Duodenal mucosa (tissue), 2 donors: ENCODE results near the gene CSPG4.
"Not testable (repeated sequence)": the region's sequence is repeated elsewhere in the genome, so short reads cannot be mapped to it uniquely, and the experiment has no call there.

Experiments
- H3K27ac ChIP-seq: one replicate; pipeline ENCODE4 v1.7.0; 2013; ENCODE audit warnings: low read depth, low read length
- H3K27me3 ChIP-seq, 2 donors: one replicate each; pipeline ENCODE4 v1.7.0; 2013; ENCODE audit warnings: low read length in 2 of 2, control low read depth in 1 of 2; ENCODE audit not compliant: insufficient read depth in 2 of 2, control insufficient read depth in 1 of 2
- H3K36me3 ChIP-seq, 2 donors: one replicate each; pipeline ENCODE4 v1.7.0; 2013; ENCODE audit warnings: low read length in 2 of 2, control low read depth in 1 of 2; ENCODE audit not compliant: insufficient read depth in 2 of 2, control insufficient read depth in 1 of 2
- H3K4me1 ChIP-seq, 2 donors: one replicate each; pipeline ENCODE4 v1.7.0; 2013; ENCODE audit warnings: low read length in 2 of 2, control low read depth in 1 of 2; ENCODE audit not compliant: insufficient read depth in 2 of 2, control insufficient read depth in 1 of 2
- H3K4me3 ChIP-seq, 2 donors: one replicate each; pipeline ENCODE4 v1.7.0; 2013; ENCODE audit warnings: low read length in 2 of 2, low read depth in 1 of 2
- H3K9ac ChIP-seq, 2 donors: one replicate each; pipeline ENCODE4 v1.7.0; 2013; ENCODE audit warnings: low read length in 2 of 2, low read depth in 1 of 2
- H3K9me3 ChIP-seq, 2 donors: one replicate each; pipeline ENCODE4 v1.7.0; 2013; ENCODE audit warnings: low read length in 2 of 2, control low read depth in 1 of 2; ENCODE audit not compliant: control insufficient read depth in 1 of 2

The CSPG4 gene

DNA sequence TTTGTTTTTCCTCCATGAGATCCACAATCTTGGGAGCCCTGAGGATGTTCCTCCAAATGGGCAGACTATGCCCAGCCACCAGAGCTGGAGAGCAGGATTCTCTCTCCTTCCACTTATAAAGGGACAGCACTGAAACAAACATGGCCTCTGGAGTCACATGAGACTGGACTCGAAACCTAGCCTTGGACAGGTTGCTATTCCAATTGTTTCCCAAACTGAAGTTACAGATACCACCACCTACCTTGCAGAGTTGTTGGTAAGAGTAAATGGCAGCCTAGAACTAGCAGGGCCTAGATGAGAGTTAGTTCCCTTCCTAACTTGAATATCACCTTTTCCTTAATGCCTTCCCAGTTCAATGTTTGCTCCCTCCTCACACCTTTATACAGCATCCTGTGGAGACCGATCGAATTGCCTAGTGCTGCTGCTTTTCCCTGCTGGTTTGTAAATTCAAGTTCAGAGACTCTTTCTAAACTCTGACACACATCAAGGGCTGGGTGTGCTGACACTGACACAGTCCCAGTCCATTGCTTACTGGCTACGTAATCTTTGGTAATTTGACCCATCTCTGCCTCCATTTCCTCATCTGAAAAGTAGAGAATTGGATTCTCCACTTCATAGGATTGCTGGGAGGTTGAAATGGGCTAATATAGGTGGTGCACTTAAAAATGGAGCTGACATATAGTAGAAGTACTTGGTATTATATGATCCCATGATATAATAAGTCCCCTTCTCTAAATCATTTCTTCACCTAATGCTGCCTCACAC, 75.2 kb downstream of the CSPG4 start:
- Histone ChIP-seq H3K27ac (no peak overlapping the region), H3K36me3 (no peaks in the 10 kb centered on the region), H3K9me3 (no peaks in the 10 kb centered on the region), H3K4me1 (peaks cover 16 to 36% of the 10 kb centered on the region in 2 donors), H3K4me3 (peak overlapping the region in 1 of 2 donors; percentile 99), H3K27me3 (no peaks in the 10 kb centered on the region), H3K9ac (peak overlapping the region in 1 of 2 donors; percentile 93)

DNA sequence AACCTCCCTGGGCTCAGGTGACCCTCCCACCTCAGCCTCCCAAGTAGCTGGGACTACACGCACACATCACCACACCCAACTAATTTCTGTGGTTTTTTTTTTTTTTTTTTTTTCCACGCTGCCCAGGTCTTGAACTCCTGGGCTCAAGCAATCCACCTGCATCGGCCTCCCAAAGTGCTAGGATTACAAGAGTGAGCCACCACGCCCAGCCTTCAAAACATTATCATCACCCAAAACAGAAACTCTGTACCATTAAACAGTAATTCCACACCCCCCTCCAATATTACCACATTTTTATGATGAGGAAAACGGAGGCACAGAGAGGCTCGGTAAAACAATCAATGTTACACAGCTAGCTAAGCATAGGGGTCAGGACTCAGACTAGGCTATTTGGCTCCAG, 76.6 kb downstream of the CSPG4 start:
- H3K4me3 ChIP-seq, result no peak overlapping the region
- H3K9me3 ChIP-seq, result no peaks in the 10 kb centered on the region
- peaks cover 16 to 32% of the 10 kb centered on the region in 2 donors for H3K4me1 ChIP-seq
- H3K36me3 ChIP-seq, result no peaks in the 10 kb centered on the region
- H3K27ac ChIP-seq, result no peak overlapping the region
- H3K27me3 ChIP-seq, result no peaks in the 10 kb centered on the region
- H3K9ac ChIP-seq, result no peak overlapping the region

DNA sequence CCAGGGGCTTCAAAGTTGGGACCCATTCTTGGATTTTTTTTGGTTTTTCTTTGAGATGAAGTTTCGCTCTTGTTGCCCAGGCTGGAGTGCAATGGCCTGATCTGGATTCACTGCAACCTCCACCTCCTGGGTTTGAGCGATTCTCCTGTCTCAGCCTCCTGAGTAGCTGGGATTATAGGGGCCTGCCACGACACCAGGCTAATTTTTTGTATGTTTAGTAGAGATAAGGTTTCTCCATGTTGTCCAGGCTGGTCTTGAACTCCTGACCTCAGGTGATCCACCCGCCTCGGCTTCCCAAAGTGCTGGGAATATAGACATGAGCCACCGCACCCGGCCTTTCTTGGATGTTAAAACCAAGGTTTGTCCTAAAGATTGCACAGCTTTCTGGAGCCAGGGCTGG, 78.7 kb downstream of the CSPG4 start:
- H3K27me3 ChIP-seq, H3K4me3 ChIP-seq, H3K36me3 ChIP-seq, H3K9me3 ChIP-seq, H3K27ac ChIP-seq, H3K9ac ChIP-seq: not testable (repeated sequence)
- peaks cover 16 to 21% of the 10 kb centered on the region in 2 donors for H3K4me1 ChIP-seq

GRCh38 chr15:75631935-75632334, 80.7 kb downstream of the CSPG4 start:
- Histone ChIP-seq H3K27ac (no peak overlapping the region), H3K36me3 (no peaks in the 10 kb centered on the region), H3K9ac (no peak overlapping the region), H3K4me3 (no peak overlapping the region), H3K9me3 (no peaks in the 10 kb centered on the region), H3K27me3 (no peaks in the 10 kb centered on the region), H3K4me1 (peaks cover 0 to under 1% of the 10 kb centered on the region in 2 donors)

DNA sequence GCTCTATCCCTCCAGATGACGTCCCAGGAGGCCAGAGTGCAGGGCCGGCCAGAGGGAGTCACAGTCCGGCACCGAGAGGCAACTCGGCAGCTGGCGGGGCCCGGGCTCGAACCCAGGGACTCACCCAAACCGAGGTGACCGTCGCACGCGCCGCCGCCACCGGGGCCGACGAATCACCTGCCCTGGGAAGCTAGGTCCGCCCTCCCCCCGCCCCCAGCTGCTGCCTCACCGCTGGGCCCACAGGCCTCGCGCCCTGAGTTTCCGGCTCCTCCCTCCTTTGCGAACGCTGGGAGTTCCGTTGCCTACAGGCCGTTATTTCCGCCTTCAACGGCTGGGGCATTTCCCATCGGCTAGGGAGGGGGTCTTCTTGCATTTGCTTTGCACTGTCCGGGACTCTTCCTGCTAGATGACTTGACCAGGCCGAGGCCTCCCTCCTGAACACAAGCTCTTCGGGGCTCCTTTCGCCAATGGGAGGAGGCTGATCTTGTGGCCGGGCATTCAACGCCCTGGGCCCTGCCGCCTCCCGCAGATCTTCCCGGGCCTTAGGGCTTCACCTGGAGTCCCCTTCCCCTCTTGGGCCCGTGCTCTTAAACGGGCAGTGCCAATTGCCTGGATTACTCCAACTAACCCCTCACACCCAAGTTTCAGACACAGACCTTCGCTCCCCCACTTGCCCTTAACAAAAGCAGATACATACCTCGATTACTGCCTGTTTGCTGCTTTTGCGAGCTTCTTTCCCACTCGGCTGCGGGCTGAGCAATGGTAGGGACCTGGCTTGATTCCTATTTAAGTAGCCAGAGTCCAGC, 86.9 kb downstream of the CSPG4 start, which contains the start of gene SNUPN:
SNUPN (minus strand) TSS at position 184 of the 806 bp plus-strand sequence. CDS start 4,674 bp downstream, outside the sequence.
- peak within 1 kb of the TSS; percentile 76 to 93 for H3K9ac ChIP-seq
- H3K4me1 ChIP-seq, result peaks cover 13 to 15% of the 10 kb centered on the region in 2 donors
- H3K27me3 ChIP-seq, result no peaks in the 10 kb centered on the region
- H3K4me3 ChIP-seq, result peak within 1 kb of the TSS; percentile 85 to 94
- H3K9me3 ChIP-seq, result no peaks in the 10 kb centered on the region
- no peaks in the 10 kb centered on the region for H3K36me3 ChIP-seq
- peak within 1 kb of the TSS; percentile 86 for H3K27ac ChIP-seq
